Stomach (tissue), 4 donors: Measurements from ENCODE around the gene KCNMB4.

Source experiments
- EP300 ChIP-seq: sonication (generic); formaldehyde crosslinking; IDR thresholded peaks from one replicate; pipeline ENCODE4 v1.6.1; 2017; ENCODE audit warnings: antibody characterized with exemption
- POLR2A ChIP-seq, 4 donors: fragments of 450-650 bp; IDR thresholded peaks; one replicate each; pipeline ENCODE4 v1.6.1; 2016; ENCODE audit warnings: antibody characterized with exemption in 4 of 4, control low read depth in 2 of 4, mild to moderate bottlenecking in 1 of 4, moderate library complexity in 1 of 4
- POLR2AphosphoS5 ChIP-seq, 3 donors: sonication (generic); formaldehyde crosslinking; IDR thresholded peaks; one replicate each; pipeline ENCODE4 v1.6.1; 2016; ENCODE audit warnings: antibody characterized with exemption in 3 of 3
- TF ChIP-seq, protein P1 (sequence below), 7 experiments: fragments of 450-650 bp in 4 of 7; fragments of 200-600 bp in 3 of 7; sonication (generic) in 3 of 7; IDR thresholded peaks; one replicate each; pipeline ENCODE4 v1.5.1; 2016 to 2019; ENCODE audit warnings: antibody characterized with exemption in 7 of 7, control low read depth in 2 of 7, mild to moderate bottlenecking in 1 of 7

GRCh38 chr12:70372881-70373280 lies 6.8 kb downstream of the KCNMB4 start:
- TF ChIP-seq, protein P1, sequence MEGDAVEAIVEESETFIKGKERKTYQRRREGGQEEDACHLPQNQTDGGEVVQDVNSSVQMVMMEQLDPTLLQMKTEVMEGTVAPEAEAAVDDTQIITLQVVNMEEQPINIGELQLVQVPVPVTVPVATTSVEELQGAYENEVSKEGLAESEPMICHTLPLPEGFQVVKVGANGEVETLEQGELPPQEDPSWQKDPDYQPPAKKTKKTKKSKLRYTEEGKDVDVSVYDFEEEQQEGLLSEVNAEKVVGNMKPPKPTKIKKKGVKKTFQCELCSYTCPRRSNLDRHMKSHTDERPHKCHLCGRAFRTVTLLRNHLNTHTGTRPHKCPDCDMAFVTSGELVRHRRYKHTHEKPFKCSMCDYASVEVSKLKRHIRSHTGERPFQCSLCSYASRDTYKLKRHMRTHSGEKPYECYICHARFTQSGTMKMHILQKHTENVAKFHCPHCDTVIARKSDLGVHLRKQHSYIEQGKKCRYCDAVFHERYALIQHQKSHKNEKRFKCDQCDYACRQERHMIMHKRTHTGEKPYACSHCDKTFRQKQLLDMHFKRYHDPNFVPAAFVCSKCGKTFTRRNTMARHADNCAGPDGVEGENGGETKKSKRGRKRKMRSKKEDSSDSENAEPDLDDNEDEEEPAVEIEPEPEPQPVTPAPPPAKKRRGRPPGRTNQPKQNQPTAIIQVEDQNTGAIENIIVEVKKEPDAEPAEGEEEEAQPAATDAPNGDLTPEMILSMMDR (IDR thresholded peaks at IDR 0.05), result no peak
- TF ChIP-seq POLR2A (IDR thresholded peaks at IDR 0.05) (no peak), EP300 (no peak), POLR2AphosphoS5 (IDR thresholded peaks at IDR 0.05) (no peak)
